ENCODE data around the gene ORM1. TPM values are rescaled to one million over a fixed set of nuclear protein-coding genes. Genes with fewer than 3 reads are reported as not detected.

Gene ORM1
- total RNA-seq, 2 experiments from 2014 or later, result not detected

GRCh38 chr9:114278356-114278755, 44.5 kb upstream of the ORM1 start:
- no peak for DNase-seq (ENCODE audit: low spot score)
- Histone ChIP-seq H3K36me3 (ENCODE audit: insufficient read depth, low read length) (no peaks in the 10 kb centered on the region), H3K4me1 (ENCODE audit: insufficient read depth, low read length, poor library complexity, severe bottlenecking) (no peaks in the 10 kb centered on the region), H2AFZ (ENCODE audit: low read length) (no peak overlapping the region), H4K20me1 (ENCODE audit: insufficient read depth, low read length) (no peaks in the 10 kb centered on the region), H3K9me3 (ENCODE audit: low read length) (no peaks in the 10 kb centered on the region), H3K27ac (ENCODE audit: low read depth, low read length, poor library complexity, severe bottlenecking) (no peak overlapping the region), H3K4me2 (ENCODE audit: low read length) (no peak overlapping the region), H3K79me2 (ENCODE audit: insufficient read depth, low read depth, low read length) (no peaks in the 10 kb centered on the region), H3K4me3 (ENCODE audit: low read depth, low read length, poor library complexity, severe bottlenecking) (no peak overlapping the region), H3K9me2 (ENCODE audit: insufficient read depth, low read length) (no peaks in the 10 kb centered on the region)
- intact Hi-C loops (cut with micrococcal nuclease; ENCODE audit: unreplicated experiment), result no loop called here
- CTCF ChIA-PET (ENCODE audit: unreplicated experiment), result no interaction called here
- TF ChIP-seq EZH2phosphoT487 (IDR thresholded peaks at IDR 0.05; ENCODE audit: borderline replicate concordance, low read depth, low read length) (no peak), CTCF (conservative IDR thresholded peaks at IDR 0.05; ENCODE audit: low read length) (no peak)
- POLR2A ChIA-PET, result no interaction called here
- no TSS peak for BruUV-seq (replicated peaks)

GRCh38 chr9:114278881-114279570, 43.9 kb upstream of the ORM1 start:
- CTCF ChIA-PET (ENCODE audit: unreplicated experiment), result no interaction called here
- no peaks in the 10 kb centered on the region for H3K36me3 ChIP-seq (ENCODE audit: insufficient read depth, low read length)
- H3K9me3 ChIP-seq (ENCODE audit: low read length), result no peaks in the 10 kb centered on the region
- no peaks in the 10 kb centered on the region for H3K9me2 ChIP-seq (ENCODE audit: insufficient read depth, low read length)
- H4K20me1 ChIP-seq (ENCODE audit: insufficient read depth, low read length), result no peaks in the 10 kb centered on the region
- H3K79me2 ChIP-seq (ENCODE audit: insufficient read depth, low read depth, low read length), result no peaks in the 10 kb centered on the region
- intact Hi-C loops (cut with micrococcal nuclease; ENCODE audit: unreplicated experiment), result no loop called here
- no peak for TF ChIP-seq CTCF (conservative IDR thresholded peaks at IDR 0.05; ENCODE audit: low read length)
- TF ChIP-seq EZH2phosphoT487 (IDR thresholded peaks at IDR 0.05; ENCODE audit: borderline replicate concordance, low read depth, low read length), result no peak
- H3K4me3 ChIP-seq (ENCODE audit: low read depth, low read length, poor library complexity, severe bottlenecking), result no peak overlapping the region
- no peaks in the 10 kb centered on the region for H3K4me1 ChIP-seq (ENCODE audit: insufficient read depth, low read length, poor library complexity, severe bottlenecking)
- DNase-seq (ENCODE audit: low spot score), result no peak
- no TSS peak for BruUV-seq (replicated peaks)
- no peak overlapping the region for H3K4me2 ChIP-seq (ENCODE audit: low read length)
- POLR2A ChIA-PET, result no interaction called here
- no peak overlapping the region for H2AFZ ChIP-seq (ENCODE audit: low read length)
- no peak overlapping the region for H3K27ac ChIP-seq (ENCODE audit: low read depth, low read length, poor library complexity, severe bottlenecking)

- H3K36me3 ChIP-seq (ENCODE audit: insufficient read depth, low read length), result no peaks in the 10 kb centered on the region
- no peaks in the 10 kb centered on the region for H4K20me1 ChIP-seq (ENCODE audit: insufficient read depth, low read length)
- TF ChIP-seq EZH2phosphoT487 (IDR thresholded peaks at IDR 0.05; ENCODE audit: borderline replicate concordance, low read depth, low read length), result no peak
- TF ChIP-seq CTCF (conservative IDR thresholded peaks at IDR 0.05; ENCODE audit: low read length), result no peak
- no peak for DNase-seq (ENCODE audit: low spot score)
- H3K27ac ChIP-seq (ENCODE audit: low read depth, low read length, poor library complexity, severe bottlenecking), result no peak overlapping the region
- no peak overlapping the region for H2AFZ ChIP-seq (ENCODE audit: low read length)
- H3K4me1 ChIP-seq (ENCODE audit: insufficient read depth, low read length, poor library complexity, severe bottlenecking), result no peaks in the 10 kb centered on the region
- no peaks in the 10 kb centered on the region for H3K9me3 ChIP-seq (ENCODE audit: low read length)
- no peak overlapping the region for H3K4me2 ChIP-seq (ENCODE audit: low read length)
- no peaks in the 10 kb centered on the region for H3K79me2 ChIP-seq (ENCODE audit: insufficient read depth, low read depth, low read length)
- intact Hi-C loops (cut with micrococcal nuclease; ENCODE audit: unreplicated experiment), result no loop called here
- POLR2A ChIA-PET, result no interaction called here
- no peaks in the 10 kb centered on the region for H3K9me2 ChIP-seq (ENCODE audit: insufficient read depth, low read length)
- BruUV-seq (replicated peaks), result no TSS peak
- CTCF ChIA-PET (ENCODE audit: unreplicated experiment), result no interaction called here
- H3K4me3 ChIP-seq (ENCODE audit: low read depth, low read length, poor library complexity, severe bottlenecking), result no peak overlapping the region
Observed at GRCh38 chr9:114279693-114280092, 43.2 kb upstream of the ORM1 start.
